ENCODE measurements around the gene COL21A1.

COL21A1 gene

DNA sequence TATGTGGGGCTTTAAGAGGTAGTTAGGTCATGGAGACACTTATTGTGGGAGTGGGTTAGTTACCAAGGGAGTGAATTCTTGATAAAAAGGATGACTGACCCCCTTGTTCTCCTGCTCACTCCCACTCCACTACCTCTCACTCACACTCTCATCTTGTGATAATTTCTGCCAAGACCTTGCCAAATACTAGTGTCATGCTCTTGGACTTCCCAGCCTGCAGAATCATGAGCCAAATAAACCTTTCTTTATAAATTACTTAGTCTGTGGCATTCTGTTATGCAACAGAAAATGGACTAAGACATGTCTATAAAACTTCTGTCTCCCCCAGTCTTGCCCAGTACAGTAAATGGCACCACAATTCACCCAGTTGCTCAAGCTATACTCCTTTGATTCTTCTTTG is 93.3 kb downstream of the COL21A1 start:
- ChIA-PET POLR2A (no interaction called here), CTCF (no interaction called here)
- no peaks in the 10 kb centered on the region for H3K36me3 ChIP-seq (ENCODE audit: control insufficient read depth in 2 of 2, insufficient read depth in 1 of 2, low read length in 2 of 2)
- TF ChIP-seq, protein P1, sequence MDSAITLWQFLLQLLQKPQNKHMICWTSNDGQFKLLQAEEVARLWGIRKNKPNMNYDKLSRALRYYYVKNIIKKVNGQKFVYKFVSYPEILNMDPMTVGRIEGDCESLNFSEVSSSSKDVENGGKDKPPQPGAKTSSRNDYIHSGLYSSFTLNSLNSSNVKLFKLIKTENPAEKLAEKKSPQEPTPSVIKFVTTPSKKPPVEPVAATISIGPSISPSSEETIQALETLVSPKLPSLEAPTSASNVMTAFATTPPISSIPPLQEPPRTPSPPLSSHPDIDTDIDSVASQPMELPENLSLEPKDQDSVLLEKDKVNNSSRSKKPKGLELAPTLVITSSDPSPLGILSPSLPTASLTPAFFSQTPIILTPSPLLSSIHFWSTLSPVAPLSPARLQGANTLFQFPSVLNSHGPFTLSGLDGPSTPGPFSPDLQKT (IDR thresholded peaks at IDR 0.05; ENCODE audit: borderline replicate concordance, low read depth, low read length): no peak
- TF ChIP-seq ZNF548 (tag by site-specific recombination; IDR thresholded peaks at IDR 0.05) (no peak), TRIM28 (IDR thresholded peaks at IDR 0.05; ENCODE audit: borderline replicate concordance, low read length) (0 out of 2 replicates have a peak, but pooled peaks have one; percentile 14), SETDB1 (IDR thresholded peaks at IDR 0.05; ENCODE audit: insufficient read length, low read length) (peak; percentile 48)
- peaks cover 2% of the 10 kb centered on the region; the same call in 1 of the 2 replicates for H3K4me1 ChIP-seq (ENCODE audit: control insufficient read depth, insufficient read depth, low read length)
- H3K27ac ChIP-seq (ENCODE audit: extremely low read depth, low read depth, low read length): no peak overlapping the region
- H3K4me3 ChIP-seq (ENCODE audit: low read depth, low read length): no peak overlapping the region
- no peaks in the 10 kb centered on the region for H3K9me3 ChIP-seq (ENCODE audit: control insufficient read depth, insufficient read depth, low read depth, low read length)

DNA sequence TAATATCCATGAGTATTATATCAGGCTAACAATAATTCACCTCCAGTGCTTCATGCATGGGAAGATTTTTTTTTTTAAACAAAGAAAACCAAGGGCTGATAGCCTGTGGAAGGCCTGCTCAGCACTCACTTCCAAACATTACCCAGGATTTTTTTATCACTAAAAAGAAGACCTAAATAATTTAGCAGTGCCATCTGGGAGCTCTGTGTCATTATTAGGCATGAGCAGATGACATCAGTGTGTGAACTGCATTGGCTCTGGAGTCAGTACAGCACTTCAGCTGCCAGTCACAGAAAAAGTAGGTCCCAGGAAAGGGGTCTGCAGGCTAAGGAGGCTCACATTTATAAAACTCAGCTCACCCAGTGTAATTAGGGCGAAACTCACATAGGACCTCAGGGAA is 94.8 kb downstream of the COL21A1 start:
- no peak overlapping the region for H3K4me3 ChIP-seq (ENCODE audit: low read depth, low read length)
- no peaks in the 10 kb centered on the region for H3K9me3 ChIP-seq (ENCODE audit: control insufficient read depth, insufficient read depth, low read depth, low read length)
- ChIA-PET CTCF (interaction anchor here (0.6 kb wide), 1 partner anchor 70 kb away, joined by 3 read pairs; no protein-coding TSS in a partner anchor), POLR2A (no interaction called here)
- H3K27ac ChIP-seq (ENCODE audit: extremely low read depth, low read depth, low read length): no peak overlapping the region
- TF ChIP-seq ZNF37A (tag by site-specific recombination; IDR thresholded peaks at IDR 0.05) (no peak), ZNF26 (tag by site-specific recombination; IDR thresholded peaks at IDR 0.05) (no peak), ZNF626 (tag by site-specific recombination; IDR thresholded peaks at IDR 0.05) (no peak), ZNF560 (tag by site-specific recombination; IDR thresholded peaks at IDR 0.05; ENCODE audit: borderline replicate concordance) (no peak), ZNF558 (tag by site-specific recombination; IDR thresholded peaks at IDR 0.05) (no peak), KLF8 (tag by site-specific recombination; IDR thresholded peaks at IDR 0.05) (no peak), ZNF18 (tag by site-specific recombination; IDR thresholded peaks at IDR 0.05) (no peak), ZNF654 (tag by site-specific recombination; IDR thresholded peaks at IDR 0.05; ENCODE audit: low read depth) (no peak), ZNF580 (tag by site-specific recombination; IDR thresholded peaks at IDR 0.05) (no peak), ZNF274 (IDR thresholded peaks at IDR 0.05; ENCODE audit: low read length) (no peak), ZNF274 (tag by site-specific recombination; IDR thresholded peaks at IDR 0.05; ENCODE audit: borderline replicate concordance) (no peak)
- no peaks in the 10 kb centered on the region for H3K36me3 ChIP-seq (ENCODE audit: control insufficient read depth in 2 of 2, insufficient read depth in 1 of 2, low read length in 2 of 2)
- H3K4me1 ChIP-seq (ENCODE audit: control insufficient read depth, insufficient read depth, low read length): peaks cover 2% of the 10 kb centered on the region; the same call in 1 of the 2 replicates

DNA sequence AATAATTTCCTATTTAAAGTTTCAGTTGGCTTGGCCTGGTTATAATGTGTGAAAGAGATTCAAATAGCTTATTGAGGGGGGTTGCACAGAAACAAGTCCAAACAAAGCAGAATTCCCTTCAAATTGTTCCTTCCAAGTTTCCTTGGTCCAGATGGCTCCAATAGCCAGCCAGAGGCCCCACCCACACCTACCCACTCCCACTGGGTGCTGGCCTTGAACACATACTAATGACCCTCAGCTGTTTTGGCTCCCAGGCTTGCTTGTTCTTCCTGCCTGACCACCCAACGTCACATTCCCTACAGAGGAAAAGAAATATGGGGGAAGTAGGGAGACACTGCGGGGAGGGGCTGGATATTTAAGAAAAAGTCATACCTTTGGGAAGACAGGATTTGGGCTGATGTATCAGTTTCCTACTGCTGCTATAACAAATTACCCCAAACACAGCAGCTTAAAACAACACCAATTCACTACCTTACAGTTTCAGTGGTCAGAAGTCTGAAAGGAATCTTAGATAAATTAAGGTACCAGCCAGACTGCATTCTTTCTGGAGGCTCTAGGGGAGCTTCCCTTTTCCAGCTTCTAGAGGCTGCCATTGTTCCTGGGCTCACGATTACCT is 95.7 kb downstream of the COL21A1 start:
- no peak overlapping the region for H3K27ac ChIP-seq (ENCODE audit: extremely low read depth, low read depth, low read length)
- no peaks in the 10 kb centered on the region for H3K36me3 ChIP-seq (ENCODE audit: control insufficient read depth in 2 of 2, insufficient read depth in 1 of 2, low read length in 2 of 2)
- ChIA-PET CTCF (interaction anchor here (0.6 kb wide), 1 partner anchor 44 kb away, joined by 3 read pairs; no protein-coding TSS in a partner anchor), POLR2A (no interaction called here)
- H3K9me3 ChIP-seq (ENCODE audit: control insufficient read depth, insufficient read depth, low read depth, low read length): no peaks in the 10 kb centered on the region
- H3K4me1 ChIP-seq (ENCODE audit: control insufficient read depth, insufficient read depth, low read length): peaks cover 2% of the 10 kb centered on the region; the same call in 1 of the 2 replicates
- no peak overlapping the region for H3K4me3 ChIP-seq (ENCODE audit: low read depth, low read length)
- no peak for TF ChIP-seq ZNF214 (tag by site-specific recombination; IDR thresholded peaks at IDR 0.05; ENCODE audit: borderline replicate concordance)
- no peak for TF ChIP-seq ZNF248 (tag by site-specific recombination; IDR thresholded peaks at IDR 0.05)
- no peak for TF ChIP-seq ZNF768 (tag by site-specific recombination; IDR thresholded peaks at IDR 0.05)
- TF ChIP-seq, protein P2, sequence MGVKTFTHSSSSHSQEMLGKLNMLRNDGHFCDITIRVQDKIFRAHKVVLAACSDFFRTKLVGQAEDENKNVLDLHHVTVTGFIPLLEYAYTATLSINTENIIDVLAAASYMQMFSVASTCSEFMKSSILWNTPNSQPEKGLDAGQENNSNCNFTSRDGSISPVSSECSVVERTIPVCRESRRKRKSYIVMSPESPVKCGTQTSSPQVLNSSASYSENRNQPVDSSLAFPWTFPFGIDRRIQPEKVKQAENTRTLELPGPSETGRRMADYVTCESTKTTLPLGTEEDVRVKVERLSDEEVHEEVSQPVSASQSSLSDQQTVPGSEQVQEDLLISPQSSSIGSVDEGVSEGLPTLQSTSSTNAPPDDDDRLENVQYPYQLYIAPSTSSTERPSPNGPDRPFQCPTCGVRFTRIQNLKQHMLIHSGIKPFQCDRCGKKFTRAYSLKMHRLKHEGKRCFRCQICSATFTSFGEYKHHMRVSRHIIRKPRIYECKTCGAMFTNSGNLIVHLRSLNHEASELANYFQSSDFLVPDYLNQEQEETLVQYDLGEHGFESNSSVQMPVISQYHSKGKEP (tag by site-specific recombination; IDR thresholded peaks at IDR 0.05): no peak
- TF ChIP-seq ZNF610 (tag by site-specific recombination; IDR thresholded peaks at IDR 0.05; ENCODE audit: borderline replicate concordance): no peak
- TF ChIP-seq ZNF10 (tag by site-specific recombination; IDR thresholded peaks at IDR 0.05): no peak
- no peak for TF ChIP-seq ZEB2 (tag by site-specific recombination; IDR thresholded peaks at IDR 0.05)
- TF ChIP-seq ZNF791 (tag by site-specific recombination; IDR thresholded peaks at IDR 0.05): no peak
- TF ChIP-seq ZNF624 (tag by site-specific recombination; IDR thresholded peaks at IDR 0.05): no peak

All from HEK293 (cell line).